H9 (cell line): Measurements from ENCODE around the gene ALX4. TPM values are rescaled to one million over a fixed set of nuclear protein-coding genes. Genes with fewer than 3 reads are reported as not detected.

Experiments used
- DNase-seq: peaks from one replicate; pipeline ENCODE4 v3.0.0-alpha.2; 2017
- H2AFZ ChIP-seq: one replicate; pipeline ENCODE4 v1.6.1; 2013; ENCODE audit warnings: mild to moderate bottlenecking, low read length, control low read depth, moderate library complexity
- H2AK5ac ChIP-seq: 2 replicates; pipeline ENCODE4 v1.6.1; 2013; ENCODE audit warnings: low read length, control low read depth, mixed read lengths; ENCODE audit not compliant: insufficient read length
- H2BK120ac ChIP-seq: one replicate; pipeline ENCODE4 v1.6.1; 2013; ENCODE audit warnings: low read depth, mild to moderate bottlenecking, low read length, control low read depth, inconsistent platforms; ENCODE audit not compliant: poor library complexity, severe bottlenecking
- H2BK12ac ChIP-seq: 2 replicates; pipeline ENCODE4 v1.6.1; 2013; ENCODE audit warnings: low read length, control low read depth, mixed read lengths, low read depth; ENCODE audit not compliant: insufficient read length
- H2BK15ac ChIP-seq: 2 replicates; pipeline ENCODE4 v1.6.1; 2013; ENCODE audit warnings: low read depth, low read length, control low read depth
- H2BK20ac ChIP-seq: one replicate; pipeline ENCODE4 v1.6.1; 2013; ENCODE audit warnings: low read depth, mild to moderate bottlenecking, low read length, control low read depth, inconsistent platforms; ENCODE audit not compliant: poor library complexity, severe bottlenecking
- H2BK5ac ChIP-seq: 2 replicates; pipeline ENCODE4 v1.6.1; 2013; ENCODE audit warnings: low read length, control low read depth, mixed read lengths; ENCODE audit not compliant: insufficient read length
- H3K14ac ChIP-seq: 2 replicates; pipeline ENCODE4 v1.6.1; 2013; ENCODE audit warnings: low read length, control low read depth; ENCODE audit not compliant: insufficient read depth
- H3K18ac ChIP-seq: 2 replicates; pipeline ENCODE4 v1.6.1; 2013; ENCODE audit warnings: low read depth, mild to moderate bottlenecking, mixed read lengths, low read length, control low read depth; ENCODE audit not compliant: insufficient read length
- H3K23ac ChIP-seq: 2 replicates; pipeline ENCODE4 v1.6.1; 2013; ENCODE audit warnings: low read length, control low read depth, mixed read lengths, low read depth; ENCODE audit not compliant: insufficient read length
- H3K23me2 ChIP-seq: 2 replicates; pipeline ENCODE4 v1.6.1; 2013; ENCODE audit warnings: low read depth, mild to moderate bottlenecking, mixed read lengths, low read length, control low read depth; ENCODE audit not compliant: insufficient read length, poor library complexity, severe bottlenecking
- H3K27ac ChIP-seq: 2 replicates; pipeline ENCODE4 v1.5.1; 2013; ENCODE audit warnings: low read length, control low read depth, mixed read lengths, low read depth; ENCODE audit not compliant: insufficient read length
- H3K27me3 ChIP-seq: 2 replicates; pipeline ENCODE4 v1.6.1; 2013; ENCODE audit warnings: low read length, control low read depth, inconsistent platforms; ENCODE audit not compliant: insufficient read depth
- H3K4ac ChIP-seq: 2 replicates; pipeline ENCODE4 v1.6.1; 2013; ENCODE audit warnings: low read depth, mild to moderate bottlenecking, control low read depth, inconsistent platforms, low read length, moderate library complexity
- H3K4me1 ChIP-seq: 2 replicates; pipeline ENCODE4 v1.6.1; 2013; ENCODE audit warnings: low read length, control low read depth, inconsistent platforms; ENCODE audit not compliant: insufficient read depth
- H3K4me2 ChIP-seq: 2 replicates; pipeline ENCODE4 v1.6.1; 2013; ENCODE audit warnings: low read length, control low read depth, mixed read lengths; ENCODE audit not compliant: insufficient read length, insufficient read depth
- H3K56ac ChIP-seq: 2 replicates; pipeline ENCODE4 v1.6.1; 2013; ENCODE audit warnings: low read depth, mild to moderate bottlenecking, mixed read lengths, low read length, control low read depth; ENCODE audit not compliant: insufficient read length
- H3K79me1 ChIP-seq: 2 replicates; pipeline ENCODE4 v1.6.1; 2013; ENCODE audit warnings: low read depth, mild to moderate bottlenecking, moderate library complexity, low read length, control low read depth, inconsistent platforms; ENCODE audit not compliant: insufficient read depth, poor library complexity, severe bottlenecking
- H3K79me2 ChIP-seq: 2 replicates; pipeline ENCODE4 v1.6.1; 2013; ENCODE audit warnings: low read length, control low read depth, inconsistent platforms; ENCODE audit not compliant: insufficient read depth
- H3K9ac ChIP-seq: 2 replicates; pipeline ENCODE4 v1.6.1; 2013; ENCODE audit warnings: low read length, control low read depth, mixed read lengths; ENCODE audit not compliant: insufficient read length; ENCODE audit errors: extremely low read depth
- H3K9me3 ChIP-seq: one replicate; pipeline ENCODE4 v1.6.1; 2013; ENCODE audit warnings: low read depth, low read length, inconsistent platforms; ENCODE audit not compliant: control insufficient read depth
- H3T11ph ChIP-seq: one replicate; pipeline ENCODE4 v1.6.1; 2013; ENCODE audit warnings: mild to moderate bottlenecking, low read length, control low read depth, inconsistent platforms
- H4K20me1 ChIP-seq: one replicate; pipeline ENCODE4 v1.6.1; 2013; ENCODE audit not compliant: control insufficient read depth, insufficient read length, insufficient read depth
- H4K5ac ChIP-seq: 2 replicates; pipeline ENCODE4 v1.6.1; 2013; ENCODE audit warnings: low read depth, mild to moderate bottlenecking, mixed read lengths, low read length, control low read depth; ENCODE audit not compliant: insufficient read length
- H4K8ac ChIP-seq: replicated peaks from 2 replicates; pipeline ENCODE4 v1.6.1; 2013; ENCODE audit warnings: low read length, control low read depth, mixed read lengths, low read depth; ENCODE audit not compliant: insufficient read length
- H4K91ac ChIP-seq: 2 replicates; pipeline ENCODE4 v1.6.1; 2013; ENCODE audit warnings: low read depth, mild to moderate bottlenecking, moderate library complexity, mixed read lengths, low read length, control low read depth; ENCODE audit not compliant: insufficient read length
- H3K27ac Mint-ChIP-seq, 3 experiments: 2 replicates in 2 of 3; 3 replicates in 1 of 3; pipeline ENCODE4 v1.8.0; 2020 to 2021; ENCODE audit warnings: mixed read lengths in 3 of 3, mild to moderate bottlenecking in 1 of 3, moderate library complexity in 1 of 3
- H3K27me3 Mint-ChIP-seq: 2 replicates; pipeline ENCODE4 v1.8.0; 2021; ENCODE audit warnings: low read depth, mild to moderate bottlenecking, moderate library complexity, mixed read lengths
- H3K36me3 Mint-ChIP-seq, 3 experiments: 2 replicates in 2 of 3; 3 replicates in 1 of 3; pipeline ENCODE4 v1.8.0; 2020 to 2021; ENCODE audit warnings: low read depth in 3 of 3, mixed read lengths in 3 of 3; ENCODE audit not compliant: insufficient read depth in 1 of 3
- H3K4me1 Mint-ChIP-seq, 2 experiments: 2 replicates each; pipeline ENCODE4 v1.8.0; 2020; ENCODE audit warnings: mixed read lengths in 2 of 2
- H3K4me3 Mint-ChIP-seq, 2 experiments: 2 replicates in 1 of 2; 3 replicates in 1 of 2; pipeline ENCODE4 v1.8.0; 2020 to 2021; ENCODE audit warnings: mild to moderate bottlenecking in 2 of 2, mixed read lengths in 2 of 2, moderate library complexity in 1 of 2
- H3K9me3 Mint-ChIP-seq, 2 experiments: 2 replicates in 1 of 2; 3 replicates in 1 of 2; pipeline ENCODE4 v1.8.0; 2020; ENCODE audit warnings: mild to moderate bottlenecking in 2 of 2, mixed read lengths in 2 of 2, moderate library complexity in 1 of 2
- CTCF ChIP-seq: fragments of 200-600 bp; sonication (generic); conservative IDR thresholded peaks from 3 replicates; pipeline ENCODE4 v1.8.0; 2021; ENCODE audit warnings: antibody characterized with exemption, mild to moderate bottlenecking
- WGBS: extraction: QIAGEN DNeasy Blood & Tissue Kit; methylation state at CpG from one replicate; pipeline ENCODE4 v1.1.7; 2013; ENCODE audit warnings: missing lambda C conversion rate, low lambda C conversion rate, mixed read lengths; ENCODE audit not compliant: insufficient read length; ENCODE audit errors: extremely low coverage; 5-methylcytosine and 5-hydroxymethylcytosine counted together
- total RNA-seq: library from RNA; stranded (reverse); gene quantifications from 2 replicates; pipeline ENCODE4 v1.2.1, GENCODE V29; 2021

Gene ALX4
- total RNA-seq, 1 experiment from 2014 or later = not detected

- Histone ChIP-seq H2BK120ac (no peak overlapping the region), H3K23me2 (peaks cover 15% of the 10 kb centered on the region), H3K4me2 (peak overlapping the region; percentile 36), H2BK15ac (no peak overlapping the region), H3K23ac (no peak overlapping the region), H3K27ac (no peak overlapping the region), H3K79me2 (no peaks in the 10 kb centered on the region), H3K9ac (no peak overlapping the region), H3K9me3 (no peaks in the 10 kb centered on the region), H3K4ac (no peak overlapping the region), H2AK5ac (no peak overlapping the region), H3T11ph (no peak overlapping the region), H3K56ac (no peak overlapping the region), H4K20me1 (no peaks in the 10 kb centered on the region), H3K27me3 (peaks cover 96% of the 10 kb centered on the region), H4K91ac (no peak overlapping the region), H3K18ac (no peak overlapping the region), H3K14ac (no peak overlapping the region), H3K79me1 (no peaks in the 10 kb centered on the region), H2AFZ (no peak overlapping the region), H4K5ac (no peak overlapping the region), H2BK5ac (no peak overlapping the region), H4K8ac (no peak overlapping the region), H2BK20ac (no peak overlapping the region), H3K4me1 (no peaks in the 10 kb centered on the region; the same call in 1 of the 2 replicates), H2BK12ac (no peak overlapping the region)
- WGBS = no CpG with 5 or more reads among the region's 44 CpGs
- Mint-ChIP-seq H3K36me3 (no peaks in the 10 kb centered on the region; a peak in 3 of 7 replicates), H3K27me3 (peaks cover 100% of the 10 kb centered on the region), H3K27ac (no peak overlapping the region), H3K4me1 (peaks cover 14 to 55% of the 10 kb centered on the region in 2 experiments), H3K4me3 (peak overlapping the region in 1 of 2 experiments; percentile 77; a peak in 4 of 5 replicates), H3K9me3 (peaks cover 0 to 21% of the 10 kb centered on the region in 2 experiments; a peak in 3 of 5 replicates)
- no peak for DNase-seq
- TF ChIP-seq CTCF = no peak
Measured at GRCh38 chr11:44311339-44312261, 1.7 kb upstream of the ALX4 start.
